ENCODE data around the gene CORO1C.
"Not testable (repeated sequence)": the region's sequence is repeated elsewhere in the genome, so short reads cannot be mapped to it uniquely, and the experiment has no call there.

CORO1C gene

GRCh38 chr12:108751821-108752220 lies 20.5 kb upstream of the CORO1C start:
- no peak overlapping the region for H3K27ac ChIP-seq (ENCODE audit: low read depth, low read length)
- no peak overlapping the region for H3K4me3 ChIP-seq (ENCODE audit: low read length)
- H3K9me3 ChIP-seq (ENCODE audit: insufficient read depth, low read depth, low read length) = no peaks in the 10 kb centered on the region
- no peaks in the 10 kb centered on the region for H3K36me3 ChIP-seq (ENCODE audit: insufficient read depth, low read length)
- H3K9ac ChIP-seq (ENCODE audit: low read depth, low read length) = no peak overlapping the region
- no peaks in the 10 kb centered on the region for H3K27me3 ChIP-seq (ENCODE audit: insufficient read depth, low read length)
- no peaks in the 10 kb centered on the region for H3K4me1 ChIP-seq (ENCODE audit: insufficient read depth, low read length)
- WGBS = 77% methylated on average over 4 of the region's 4 CpGs

GRCh38 chr12:108751003-108751402 lies 19.7 kb upstream of the CORO1C start:
- H3K27me3 ChIP-seq (ENCODE audit: insufficient read depth, low read length); H3K9ac ChIP-seq (ENCODE audit: low read depth, low read length); H3K4me1 ChIP-seq (ENCODE audit: insufficient read depth, low read length); H3K9me3 ChIP-seq (ENCODE audit: insufficient read depth, low read depth, low read length); H3K27ac ChIP-seq (ENCODE audit: low read depth, low read length); H3K36me3 ChIP-seq (ENCODE audit: insufficient read depth, low read length); H3K4me3 ChIP-seq (ENCODE audit: low read length): not testable (repeated sequence)
- WGBS = 82% methylated on average over 4 of the region's 4 CpGs

- Histone ChIP-seq H3K36me3 (ENCODE audit: insufficient read depth, low read length) (no peaks in the 10 kb centered on the region), H3K4me1 (ENCODE audit: insufficient read depth, low read length) (no peaks in the 10 kb centered on the region), H3K27ac (ENCODE audit: low read depth, low read length) (no peak overlapping the region), H3K27me3 (ENCODE audit: insufficient read depth, low read length) (no peaks in the 10 kb centered on the region), H3K9me3 (ENCODE audit: insufficient read depth, low read depth, low read length) (no peaks in the 10 kb centered on the region), H3K9ac (ENCODE audit: low read depth, low read length) (no peak overlapping the region), H3K4me3 (ENCODE audit: low read length) (no peak overlapping the region)
- WGBS = 61% methylated on average over 4 of the region's 4 CpGs
Measured at GRCh38 chr12:108750526-108750925, 19.2 kb upstream of the CORO1C start.

GRCh38 chr12:108747563-108747962 lies 16.2 kb upstream of the CORO1C start:
- WGBS = 97% methylated on average over 3 of the region's 3 CpGs
- H3K4me1 ChIP-seq (ENCODE audit: insufficient read depth, low read length) = no peaks in the 10 kb centered on the region
- H3K27ac ChIP-seq (ENCODE audit: low read depth, low read length) = no peak overlapping the region
- H3K9ac ChIP-seq (ENCODE audit: low read depth, low read length) = no peak overlapping the region
- H3K4me3 ChIP-seq (ENCODE audit: low read length) = no peak overlapping the region
- H3K36me3 ChIP-seq (ENCODE audit: insufficient read depth, low read length) = no peaks in the 10 kb centered on the region
- H3K27me3 ChIP-seq (ENCODE audit: insufficient read depth, low read length) = no peaks in the 10 kb centered on the region
- H3K9me3 ChIP-seq (ENCODE audit: insufficient read depth, low read depth, low read length) = no peaks in the 10 kb centered on the region

GRCh38 chr12:108745641-108746040 lies 14.3 kb upstream of the CORO1C start:
- 92% methylated on average over 5 of the region's 5 CpGs for WGBS
- H3K9ac ChIP-seq (ENCODE audit: low read depth, low read length) = no peak overlapping the region
- H3K4me1 ChIP-seq (ENCODE audit: insufficient read depth, low read length) = no peaks in the 10 kb centered on the region
- H3K27me3 ChIP-seq (ENCODE audit: insufficient read depth, low read length) = no peaks in the 10 kb centered on the region
- H3K4me3 ChIP-seq (ENCODE audit: low read length) = no peak overlapping the region
- H3K9me3 ChIP-seq (ENCODE audit: insufficient read depth, low read depth, low read length) = no peaks in the 10 kb centered on the region
- no peaks in the 10 kb centered on the region for H3K36me3 ChIP-seq (ENCODE audit: insufficient read depth, low read length)
- H3K27ac ChIP-seq (ENCODE audit: low read depth, low read length) = no peak overlapping the region

- H3K9me3 ChIP-seq (ENCODE audit: insufficient read depth, low read depth, low read length) = no peaks in the 10 kb centered on the region
- H3K27ac ChIP-seq (ENCODE audit: low read depth, low read length) = no peak overlapping the region
- no peaks in the 10 kb centered on the region for H3K27me3 ChIP-seq (ENCODE audit: insufficient read depth, low read length)
- H3K4me1 ChIP-seq (ENCODE audit: insufficient read depth, low read length) = no peaks in the 10 kb centered on the region
- 79% methylated on average over 5 of the region's 5 CpGs for WGBS
- no peak overlapping the region for H3K9ac ChIP-seq (ENCODE audit: low read depth, low read length)
- no peaks in the 10 kb centered on the region for H3K36me3 ChIP-seq (ENCODE audit: insufficient read depth, low read length)
- H3K4me3 ChIP-seq (ENCODE audit: low read length) = no peak overlapping the region
Measured at GRCh38 chr12:108744021-108744897, 12.9 kb upstream of the CORO1C start.

- Histone ChIP-seq H3K9me3 (ENCODE audit: insufficient read depth, low read depth, low read length) (no peaks in the 10 kb centered on the region), H3K4me1 (ENCODE audit: insufficient read depth, low read length) (0 out of 2 replicates have a peak, but pooled peaks cover 3% of the 10 kb centered on the region), H3K36me3 (ENCODE audit: insufficient read depth, low read length) (no peaks in the 10 kb centered on the region), H3K27ac (ENCODE audit: low read depth, low read length) (no peak overlapping the region), H3K9ac (ENCODE audit: low read depth, low read length) (no peak overlapping the region), H3K4me3 (ENCODE audit: low read length) (no peak overlapping the region), H3K27me3 (ENCODE audit: insufficient read depth, low read length) (no peaks in the 10 kb centered on the region)
- WGBS = 82% methylated on average over 2 of the region's 2 CpGs
Measured at GRCh38 chr12:108738170-108738569, 6.9 kb upstream of the CORO1C start.

GRCh38 chr12:108735855-108736254 lies 4.5 kb upstream of the CORO1C start:
- no peaks in the 10 kb centered on the region for H3K9me3 ChIP-seq (ENCODE audit: insufficient read depth, low read depth, low read length)
- H3K27ac ChIP-seq (ENCODE audit: low read depth, low read length) = no peak overlapping the region
- 0 out of 2 replicates have a peak, but pooled peaks cover 3% of the 10 kb centered on the region for H3K4me1 ChIP-seq (ENCODE audit: insufficient read depth, low read length)
- H3K27me3 ChIP-seq (ENCODE audit: insufficient read depth, low read length) = no peaks in the 10 kb centered on the region
- no peaks in the 10 kb centered on the region for H3K36me3 ChIP-seq (ENCODE audit: insufficient read depth, low read length)
- H3K9ac ChIP-seq (ENCODE audit: low read depth, low read length) = no peak overlapping the region
- no peak overlapping the region for H3K4me3 ChIP-seq (ENCODE audit: low read length)
- WGBS = 89% methylated on average over 3 of the region's 3 CpGs

GRCh38 chr12:108734200-108734906 lies 3.0 kb upstream of the CORO1C start:
- H3K4me3 ChIP-seq (ENCODE audit: low read length) = no peak overlapping the region

GRCh38 chr12:108733230-108733531 lies 1.9 kb upstream of the CORO1C start:
- not testable (repeated sequence) for H3K36me3 ChIP-seq (ENCODE audit: insufficient read depth, low read length); H3K9me3 ChIP-seq (ENCODE audit: insufficient read depth, low read depth, low read length); H3K9ac ChIP-seq (ENCODE audit: low read depth, low read length); H3K4me3 ChIP-seq (ENCODE audit: low read length); H3K27me3 ChIP-seq (ENCODE audit: insufficient read depth, low read length); H3K27ac ChIP-seq (ENCODE audit: low read depth, low read length)
- peaks cover 18% of the 10 kb centered on the region for H3K4me1 ChIP-seq (ENCODE audit: insufficient read depth, low read length)
- 93% methylated on average over 6 of the region's 6 CpGs for WGBS

More at GRCh38 chr12:108734200-108734906, 3.0 kb upstream of the CORO1C start:
- Histone ChIP-seq H3K9ac (ENCODE audit: low read depth, low read length) (no peak overlapping the region), H3K36me3 (ENCODE audit: insufficient read depth, low read length) (no peaks in the 10 kb centered on the region), H3K27ac (ENCODE audit: low read depth, low read length) (no peak overlapping the region), H3K9me3 (ENCODE audit: insufficient read depth, low read depth, low read length) (no peaks in the 10 kb centered on the region), H3K4me1 (ENCODE audit: insufficient read depth, low read length) (peaks cover 8% of the 10 kb centered on the region), H3K27me3 (ENCODE audit: insufficient read depth, low read length) (no peaks in the 10 kb centered on the region)
- WGBS = 75% methylated on average over 9 of the region's 9 CpGs

- Histone ChIP-seq H3K4me3 (ENCODE audit: low read length) (peak overlapping the region; percentile 94), H3K9me3 (ENCODE audit: insufficient read depth, low read depth, low read length) (no peaks in the 10 kb centered on the region), H3K36me3 (ENCODE audit: insufficient read depth, low read length) (no peaks in the 10 kb centered on the region), H3K27ac (ENCODE audit: low read depth, low read length) (peak overlapping the region; percentile 82), H3K4me1 (ENCODE audit: insufficient read depth, low read length) (peaks cover 20% of the 10 kb centered on the region), H3K9ac (ENCODE audit: low read depth, low read length) (peak overlapping the region; percentile 53; the same call in 1 of the 2 replicates), H3K27me3 (ENCODE audit: insufficient read depth, low read length) (no peaks in the 10 kb centered on the region)
- 82% methylated on average over 13 of the region's 13 CpGs for WGBS
Measured at GRCh38 chr12:108732489-108733229, 1.3 kb upstream of the CORO1C start.

All from HUES64 (cell line).